Posterior cingulate gyrus (tissue), 11 donors: Measurements from ENCODE around the gene WDCP.

Experiments
- DNase-seq, 10 donors: peaks; one replicate each; pipeline versions ENCODE4 v3.0.0 to v3.0.0-alpha.2; 2020 to 2021; ENCODE audit warnings: mixed read lengths in 3 of 10
- intact Hi-C: fragments of 100-400 bp; cut with DNase I; formaldehyde crosslinking; loops from one replicate; pipeline ENCODE4 v1.15.1; 2023

The WDCP gene

GRCh38 chr2:24009680-24010476 is 37.3 kb downstream of the WDCP start, which contains the start of gene MFSD2B:
Gene MFSD2B, plus strand, starts transcription at chr2:24010085. Its CDS starts 12 bp downstream, at chr2:24010097.
- no peak for DNase-seq
- intact Hi-C loops: no loop called here

DNA sequence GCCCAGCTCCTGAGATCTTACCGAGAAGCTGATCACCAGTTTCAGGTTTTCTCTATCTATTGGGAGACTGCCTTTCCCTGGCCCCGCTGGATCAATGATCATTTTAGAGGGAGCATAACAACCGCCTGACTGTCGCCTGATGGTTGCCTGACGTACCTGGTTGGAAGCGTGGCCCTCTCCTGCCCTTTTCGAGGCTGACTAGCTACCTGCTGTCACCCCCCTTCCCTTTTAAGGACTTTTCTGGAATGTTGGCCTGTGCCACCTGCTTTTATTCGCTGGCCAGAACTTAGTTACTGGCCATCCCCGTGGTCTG is 37.9 kb downstream of the WDCP start:
- no peak for DNase-seq
- intact Hi-C loops: no loop called here

- intact Hi-C loops: no loop called here
- no peak for DNase-seq
These were observed 38.4 kb downstream of the WDCP start for GRCh38 chr2:24008672-24009366.

DNA sequence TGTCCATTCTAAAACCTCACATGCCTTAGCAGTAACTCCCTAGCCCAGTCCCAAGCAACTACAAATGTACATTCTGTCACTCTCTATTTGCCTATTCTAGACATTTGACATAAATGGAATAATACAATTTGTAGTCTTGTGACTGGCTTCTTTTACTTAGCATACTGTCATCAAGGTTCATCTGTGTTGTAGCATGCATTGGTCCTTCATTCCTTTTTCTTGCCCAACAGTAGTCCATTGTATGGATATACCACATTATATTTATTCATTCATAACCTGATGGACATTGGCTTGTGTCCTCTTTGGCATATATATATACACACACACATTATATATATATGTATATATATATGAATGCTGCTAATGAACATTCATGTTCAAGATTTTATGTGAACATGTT is 39.5 kb downstream of the WDCP start:
- intact Hi-C loops: no loop called here

DNA sequence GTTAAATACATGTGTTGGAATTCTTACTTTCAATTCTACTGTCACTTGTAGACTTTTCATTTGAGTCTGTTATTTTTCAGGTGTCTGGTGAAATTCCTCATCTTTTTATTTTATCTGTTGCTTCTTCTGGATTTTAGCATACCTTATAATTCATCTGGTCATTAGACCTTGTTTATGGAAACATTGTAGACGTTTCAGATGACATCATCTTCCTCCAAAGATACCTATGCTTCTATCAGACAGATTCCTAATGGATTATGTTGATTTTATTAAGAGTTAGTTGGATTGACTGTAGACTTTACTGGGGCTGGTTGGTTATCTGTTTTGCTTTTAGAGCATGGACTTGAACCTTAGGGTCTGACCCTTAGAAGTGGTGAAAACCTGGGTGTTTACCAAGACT is 52.6 kb downstream of the WDCP start:
- intact Hi-C loops: no loop called here
- no peak for DNase-seq

More for the DNA sequence above, 39.5 kb downstream of the WDCP start:
- no peak for DNase-seq

DNA sequence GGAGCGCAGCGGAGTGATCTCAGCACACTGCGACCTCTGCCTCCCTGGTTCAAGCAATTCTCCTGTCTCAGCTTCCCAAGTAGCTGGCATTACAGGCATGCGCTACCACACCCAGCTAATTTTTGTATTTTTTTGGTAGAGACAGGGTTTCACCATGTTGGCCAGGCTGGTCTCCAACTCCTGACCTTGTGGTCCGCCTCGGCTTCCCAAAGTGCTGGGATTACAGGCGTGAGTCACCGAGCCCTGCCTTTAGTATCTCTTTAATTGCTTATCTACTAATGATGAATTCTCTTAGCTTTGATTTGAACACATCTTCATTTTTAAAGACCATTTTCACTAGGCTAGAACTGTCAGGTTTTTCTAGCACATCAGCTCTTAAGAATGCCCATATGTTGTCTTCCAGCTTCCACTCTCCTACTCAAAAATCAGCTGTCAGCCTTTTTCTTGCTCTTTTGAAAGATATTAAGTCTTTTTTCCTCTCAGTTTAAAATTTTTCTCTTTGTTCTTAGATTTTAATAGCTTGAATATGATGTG is 53.4 kb downstream of the WDCP start:
- intact Hi-C loops: no loop called here

DNA sequence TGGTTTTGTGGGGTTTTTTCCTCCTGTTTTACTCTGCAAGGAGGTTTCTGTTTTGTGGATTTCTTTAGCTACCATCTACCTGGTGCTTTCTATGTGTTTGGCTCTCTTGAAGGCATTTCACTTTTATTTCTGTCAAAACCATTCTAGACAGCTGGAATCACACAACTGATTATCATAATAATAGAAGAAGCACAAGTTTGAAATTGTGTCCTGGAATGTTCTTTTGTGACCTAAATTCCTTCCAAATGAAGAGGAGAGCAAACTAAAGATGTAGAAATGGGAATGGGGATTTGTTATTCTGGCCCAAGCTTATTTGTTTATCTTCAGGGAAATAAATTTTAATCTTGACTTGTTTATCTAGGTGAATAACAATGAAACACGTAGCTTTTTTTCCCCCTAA is 54.3 kb downstream of the WDCP start:
- DNase-seq: no peak
- intact Hi-C loops: no loop called here

More for the DNA sequence above, 53.4 kb downstream of the WDCP start:
- no peak for DNase-seq

- intact Hi-C loops: no loop called here
- DNase-seq: no peak
These were observed 58.8 kb downstream of the WDCP start for GRCh38 chr2:23988371-23988770.
